HEK293T (cell line): ENCODE results near the gene IGDCC3.

Source experiments
- CTCF ChIA-PET: fragments of 350-600 bp; formaldehyde crosslinking; extraction: SDS; loops from one replicate; lab custom pipeline; 2021; ENCODE audit warnings: antibody characterized with exemption, inconsistent platforms; lab: Yijun Ruan, JAX
- POLR2A ChIA-PET: fragments of 350-600 bp; formaldehyde crosslinking; extraction: SDS; loops from one replicate; lab custom pipeline; 2020; ENCODE audit warnings: antibody characterized with exemption, inconsistent platforms; lab: Yijun Ruan, JAX
- DNase-seq: peaks from one replicate; pipeline ENCODE4 v3.0.0; 2012; ENCODE audit warnings: mixed read lengths; ENCODE audit errors: extremely low spot score
- ARNT ChIP-seq: fragments of 450-650 bp; IDR thresholded peaks from 2 replicates; pipeline ENCODE4 v1.6.1; 2017; ENCODE audit warnings: mild to moderate bottlenecking
- BHLHE40 ChIP-seq: fragments of 450-650 bp; IDR thresholded peaks from 2 replicates; pipeline ENCODE4 v1.6.1; 2016; ENCODE audit warnings: mild to moderate bottlenecking, moderate library complexity, borderline replicate concordance
- CTBP1 ChIP-seq: fragments of 450-650 bp; IDR thresholded peaks from 2 replicates; pipeline ENCODE4 v1.6.1; 2016; ENCODE audit warnings: borderline replicate concordance
- ELF4 ChIP-seq: fragments of 450-650 bp; IDR thresholded peaks from 2 replicates; pipeline ENCODE4 v1.6.1; 2017; ENCODE audit warnings: antibody characterized with exemption
- FOXA1 ChIP-seq: fragments of 450-650 bp; IDR thresholded peaks from 2 replicates; pipeline ENCODE4 v1.6.1; 2016; ENCODE audit warnings: mild to moderate bottlenecking
- FOXK2 ChIP-seq: fragments of 450-650 bp; IDR thresholded peaks from 2 replicates; pipeline ENCODE4 v1.6.1; 2016; ENCODE audit warnings: mild to moderate bottlenecking
- FOXM1 ChIP-seq: fragments of 450-650 bp; IDR thresholded peaks from 2 replicates; pipeline ENCODE4 v1.6.1; 2017; ENCODE audit warnings: mild to moderate bottlenecking, borderline replicate concordance
- HDGF ChIP-seq: fragments of 450-650 bp; IDR thresholded peaks from 2 replicates; pipeline ENCODE4 v1.6.1; 2017; ENCODE audit warnings: antibody characterized with exemption, borderline replicate concordance
- L3MBTL2 ChIP-seq: fragments of 450-650 bp; conservative IDR thresholded peaks from 2 replicates; pipeline ENCODE4 v1.6.1; 2016; ENCODE audit warnings: mild to moderate bottlenecking
- LEF1 ChIP-seq: fragments of 450-650 bp; IDR thresholded peaks from 2 replicates; pipeline ENCODE4 v1.6.1; 2017; ENCODE audit warnings: mild to moderate bottlenecking, borderline replicate concordance
- NFRKB ChIP-seq: fragments of 450-650 bp; IDR thresholded peaks from 2 replicates; pipeline ENCODE4 v1.6.1; 2016; ENCODE audit warnings: mild to moderate bottlenecking, moderate library complexity
- SP1 ChIP-seq: fragments of 450-650 bp; IDR thresholded peaks from 2 replicates; pipeline ENCODE4 v1.6.1; 2017
- SUZ12 ChIP-seq: fragments of 450-650 bp; IDR thresholded peaks from 2 replicates; pipeline ENCODE4 v1.6.1; 2016; ENCODE audit warnings: mild to moderate bottlenecking
- TARDBP ChIP-seq: fragments of 450-650 bp; IDR thresholded peaks from 2 replicates; pipeline ENCODE4 v1.6.1; 2016
- ZNF384 ChIP-seq: fragments of 450-650 bp; IDR thresholded peaks from 2 replicates; pipeline ENCODE4 v1.6.1; 2016
- TF ChIP-seq, protein P1 (sequence below): fragments of 450-650 bp; IDR thresholded peaks from 2 replicates; pipeline ENCODE4 v1.6.1; 2016

IGDCC3 gene

GRCh38 chr15:65305150-65305758, 72.5 kb downstream of the IGDCC3 start:
- CTCF ChIA-PET: interaction anchor here (0.8 to 2.2 kb wide), 4 partner anchors 8 to 80 kb away, joined by 3 to 8 read pairs (median 4); no protein-coding TSS in a partner anchor
- DNase-seq: peak; percentile 46
- POLR2A ChIA-PET: interaction anchor here (0.7 to 3.3 kb wide), 62 partner anchors 8 to 1210 kb away, joined by 3 to 71 read pairs (median 5); partner anchors contain the start of genes CLPX, DENND4A, DPP8 and IGDCC3
- TF ChIP-seq, protein P1, sequence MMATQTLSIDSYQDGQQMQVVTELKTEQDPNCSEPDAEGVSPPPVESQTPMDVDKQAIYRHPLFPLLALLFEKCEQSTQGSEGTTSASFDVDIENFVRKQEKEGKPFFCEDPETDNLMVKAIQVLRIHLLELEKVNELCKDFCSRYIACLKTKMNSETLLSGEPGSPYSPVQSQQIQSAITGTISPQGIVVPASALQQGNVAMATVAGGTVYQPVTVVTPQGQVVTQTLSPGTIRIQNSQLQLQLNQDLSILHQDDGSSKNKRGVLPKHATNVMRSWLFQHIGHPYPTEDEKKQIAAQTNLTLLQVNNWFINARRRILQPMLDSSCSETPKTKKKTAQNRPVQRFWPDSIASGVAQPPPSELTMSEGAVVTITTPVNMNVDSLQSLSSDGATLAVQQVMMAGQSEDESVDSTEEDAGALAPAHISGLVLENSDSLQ: no peak
- TF ChIP-seq FOXA1 (no peak), ELF4 (no peak), CTBP1 (peak; percentile 33; the same call in 1 of the 2 replicates), NFRKB (0 out of 2 replicates have a peak, but pooled peaks have one; percentile 0), FOXK2 (peak; percentile 66; the same call in 1 of the 2 replicates), BHLHE40 (0 out of 2 replicates have a peak, but pooled peaks have one; percentile 3), FOXM1 (no peak), ZNF384 (peak; percentile 62; the same call in 1 of the 2 replicates), SP1 (no peak), TARDBP (0 out of 2 replicates have a peak, but pooled peaks have one; percentile 2), SUZ12 (no peak), LEF1 (no peak), L3MBTL2 (no peak; the same call in 1 of the 2 replicates), ARNT (no peak), HDGF (no peak)

DNA sequence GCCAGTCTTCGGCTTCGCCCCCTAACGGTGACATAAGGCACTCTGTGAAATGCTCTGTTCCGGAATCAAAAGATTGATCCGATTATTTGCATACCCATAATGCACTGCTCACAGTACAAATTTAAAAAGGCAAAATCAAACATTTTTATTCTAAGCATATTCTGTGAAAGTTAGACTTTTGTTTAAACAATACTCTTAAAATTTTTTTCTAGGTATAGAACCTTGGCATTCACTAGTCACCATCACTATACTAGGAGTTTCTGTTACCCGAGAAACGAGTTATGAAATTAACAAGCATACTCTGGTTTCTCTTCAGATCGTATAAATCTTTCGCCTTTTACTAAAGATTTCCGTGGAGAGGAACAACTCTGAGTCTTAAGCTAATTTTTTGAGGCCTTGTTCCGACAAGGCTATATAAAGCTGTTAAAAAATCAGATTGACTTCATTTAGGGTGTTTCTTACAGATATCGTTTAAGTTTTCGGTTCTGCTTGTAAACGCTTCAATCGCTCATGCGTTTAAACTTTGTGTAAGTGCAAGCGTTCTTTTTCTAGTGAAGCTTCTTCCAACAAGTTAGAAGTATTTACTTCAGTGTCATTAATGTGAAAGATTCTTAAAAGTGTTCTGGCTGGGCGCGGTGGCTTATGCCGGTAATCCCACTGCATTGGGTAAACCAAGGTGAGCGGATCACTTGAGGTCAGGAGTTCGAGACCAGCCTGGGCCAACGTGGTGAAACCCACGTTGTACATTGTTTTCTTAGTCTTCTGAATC, 73.2 kb downstream of the IGDCC3 start, which contains the start of gene RNU5B-1:
TSS of gene RNU5B-1 (plus strand) at position 297 of the 769 bp plus-strand sequence.
- POLR2A ChIA-PET: interaction anchor here (0.6 to 3.3 kb wide), 71 partner anchors 8 to 1703 kb away, joined by 3 to 71 read pairs (median 4); partner anchors contain the start of genes CILP, CLPX, DENND4A and DPP8
- DNase-seq: peak; percentile 77
- TF ChIP-seq NFRKB (peak; percentile 96), SP1 (no peak), CTBP1 (peak; percentile 73), LEF1 (peak; percentile 93), FOXM1 (peak; percentile 75), ARNT (peak; percentile 65), SUZ12 (peak; percentile 74), ELF4 (peak; percentile 100), FOXK2 (peak; percentile 97), ZNF384 (peak; percentile 79), BHLHE40 (peak; percentile 76), FOXA1 (no peak), L3MBTL2 (peak; percentile 81), HDGF (no peak), TARDBP (peak; percentile 8; the same call in 1 of the 2 replicates)
- TF ChIP-seq, protein P1: peak; percentile 71
- CTCF ChIA-PET: interaction anchor here (0.6 to 2.2 kb wide), 4 partner anchors 17 to 484 kb away, joined by 3 to 8 read pairs (median 4); no protein-coding TSS in a partner anchor

GRCh38 chr15:65303687-65304380, 74.0 kb downstream of the IGDCC3 start:
- ChIA-PET POLR2A (interaction anchor here (0.6 to 3.3 kb wide), 52 partner anchors 9 to 1212 kb away, joined by 3 to 71 read pairs (median 6); partner anchors contain the start of genes CILP, CLPX, DPP8 and IGDCC3), CTCF (interaction anchor here (0.6 to 0.9 kb wide), 3 partner anchors 39 to 483 kb away, joined by 3 to 4 read pairs (median 3); no protein-coding TSS in a partner anchor)
- no peak for DNase-seq
- TF ChIP-seq L3MBTL2 (peak; percentile 98), FOXK2 (no peak), ELF4 (no peak), FOXA1 (no peak), SUZ12 (no peak), SP1 (no peak), ARNT (no peak), NFRKB (no peak)
- TF ChIP-seq, protein P1: no peak

DNA sequence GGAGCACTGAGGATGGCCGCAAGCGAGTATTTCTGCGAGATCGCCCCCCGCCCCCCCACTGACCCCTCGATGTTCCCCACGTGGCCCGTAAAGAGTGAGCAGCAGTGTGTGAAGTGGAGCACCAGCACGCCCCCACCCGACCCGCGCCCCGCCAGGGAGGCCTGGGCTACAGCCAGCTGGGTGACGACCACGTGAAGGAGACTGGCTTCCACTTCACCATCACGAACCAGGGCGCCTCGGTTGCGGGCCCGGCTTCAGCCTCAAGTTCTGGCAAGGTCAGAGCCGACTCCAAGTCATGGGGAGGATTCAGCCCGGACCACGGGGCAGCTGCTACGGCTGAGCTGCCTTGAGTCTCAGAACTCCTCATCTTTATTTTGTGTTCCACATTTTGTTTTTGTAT, 75.7 kb downstream of the IGDCC3 start:
- no peak for DNase-seq
- TF ChIP-seq FOXK2 (no peak), SUZ12 (no peak), FOXM1 (no peak), L3MBTL2 (no peak), LEF1 (no peak), HDGF (no peak), BHLHE40 (no peak), FOXA1 (no peak)
- ChIA-PET POLR2A (interaction anchor here (1.4 to 1.8 kb wide), 2 partner anchors 16 to 117 kb away, joined by 4 to 6 read pairs; partner anchors contain the start of genes CLPX and PARP16), CTCF (no interaction called here)
